Breast epithelium (tissue), 4 donors: Measurements from ENCODE around the gene MASP2. TPM values are rescaled to one million over a fixed set of nuclear protein-coding genes. Genes with fewer than 3 reads are reported as not detected.
A peak's percentile ranks its signal among the peaks of the same experiment; 100 is the strongest.
"Not testable (repeated sequence)": the region's sequence is repeated elsewhere in the genome, so short reads cannot be mapped to it uniquely, and the experiment has no call there.

Experiments
- DNase-seq, 2 donors: peaks; one replicate each; pipeline ENCODE4 v3.0.0-alpha.2; 2019; ENCODE audit warnings: low spot score in 2 of 2
- H3K27ac ChIP-seq, 2 donors: fragments of 200-600 bp; sonication (generic) in 1 of 2; one replicate each; pipeline ENCODE4 v1.5.1; 2016 to 2019; ENCODE audit warnings: mild to moderate bottlenecking in 1 of 2
- H3K27me3 ChIP-seq, 2 donors: fragments of 200-600 bp; sonication (generic) in 1 of 2; one replicate each; pipeline versions ENCODE4 v1.5.1 to v1.6.0; 2017 to 2019; ENCODE audit warnings: control low read depth in 1 of 2, mild to moderate bottlenecking in 1 of 2
- H3K36me3 ChIP-seq: fragments of 200-600 bp; one replicate; pipeline ENCODE4 v1.5.1; 2019
- H3K4me1 ChIP-seq, 2 donors: fragments of 200-600 bp; sonication (generic); one replicate each; pipeline ENCODE4 v1.5.1; 2016 to 2019; ENCODE audit warnings: control low read depth in 1 of 2
- H3K4me3 ChIP-seq, 3 donors: fragments of 200-600 bp; sonication (generic); 1 replicate in 2 of 3; 2 replicates in 1 of 3; pipeline ENCODE4 v1.5.1; 2016 to 2019; ENCODE audit warnings: mild to moderate bottlenecking in 3 of 3, moderate library complexity in 2 of 3
- H3K9me3 ChIP-seq, 2 donors: fragments of 200-600 bp; sonication (generic) in 1 of 2; one replicate each; pipeline ENCODE4 v1.5.1; 2016 to 2019; ENCODE audit warnings: control low read depth in 1 of 2
- CTCF ChIP-seq, 3 donors: fragments of 450-650 bp; IDR thresholded peaks; one replicate each; pipeline ENCODE4 v1.5.1; 2016 to 2017; ENCODE audit warnings: antibody characterized with exemption in 3 of 3, mild to moderate bottlenecking in 3 of 3, moderate library complexity in 3 of 3
- POLR2A ChIP-seq: fragments of 450-650 bp; IDR thresholded peaks from one replicate; pipeline ENCODE4 v1.6.1; 2016; ENCODE audit warnings: antibody characterized with exemption, mild to moderate bottlenecking, moderate library complexity
- POLR2AphosphoS5 ChIP-seq, 3 donors: sonication (generic); formaldehyde crosslinking; IDR thresholded peaks; one replicate each; pipeline ENCODE4 v1.6.1; 2017; ENCODE audit warnings: antibody characterized with exemption in 3 of 3
- intact Hi-C: fragments of 100-400 bp; cut with DNase I; formaldehyde crosslinking; loops from one replicate; pipeline ENCODE4 v1.15.1; 2023; ENCODE audit warnings: low total_unique reads
- total RNA-seq, 3 donors: library from RNA; depleted of rRNA; stranded (reverse); fragments of >200 nt; gene quantifications; one replicate each; pipeline ENCODE4 v1.1.0, GENCODE V29; 2016

Gene MASP2
- total RNA-seq, 3 donors from 2014 or later: not detected

GRCh38 chr1:11019971-11020370, 27.1 kb downstream of the MASP2 start:
- no peak overlapping the region for H3K4me3 ChIP-seq
- no peaks in the 10 kb centered on the region for H3K9me3 ChIP-seq
- no peaks in the 10 kb centered on the region for H3K4me1 ChIP-seq
- peaks cover 5% of the 10 kb centered on the region for H3K36me3 ChIP-seq
- H3K27me3 ChIP-seq: no peaks in the 10 kb centered on the region
- no peak overlapping the region for H3K27ac ChIP-seq
- TF ChIP-seq CTCF (IDR thresholded peaks at IDR 0.05): no peak
- no peak for TF ChIP-seq POLR2AphosphoS5 (IDR thresholded peaks at IDR 0.05)
- TF ChIP-seq POLR2A: no peak
- intact Hi-C loops: no loop called here
- DNase-seq: no peak

- H3K27ac ChIP-seq, H3K4me1 ChIP-seq, intact Hi-C loops, H3K36me3 ChIP-seq, DNase-seq, H3K4me3 ChIP-seq, H3K27me3 ChIP-seq, H3K9me3 ChIP-seq: not testable (repeated sequence)
Observed at GRCh38 chr1:11019358-11019757, 27.7 kb downstream of the MASP2 start.

GRCh38 chr1:11013160-11013531, 33.9 kb downstream of the MASP2 start:
- TF ChIP-seq CTCF (IDR thresholded peaks at IDR 0.05) (no peak), POLR2A (no peak), POLR2AphosphoS5 (IDR thresholded peaks at IDR 0.05) (no peak)
- peak overlapping the region; percentile 97 to 98 for H3K27ac ChIP-seq
- no peaks in the 10 kb centered on the region for H3K27me3 ChIP-seq
- peak overlapping the region; percentile 95 to 99 (median 99) for H3K4me3 ChIP-seq
- intact Hi-C loops: no loop called here
- H3K9me3 ChIP-seq: no peaks in the 10 kb centered on the region
- peaks cover 0 to 14% of the 10 kb centered on the region in 2 donors for H3K4me1 ChIP-seq
- no peak for DNase-seq
- H3K36me3 ChIP-seq: no peaks in the 10 kb centered on the region

- peak within 1 kb of the TSS; percentile 95 to 99 (median 99) for H3K4me3 ChIP-seq
- peak within 1 kb of the TSS; percentile 97 to 98 for H3K27ac ChIP-seq
- H3K4me1 ChIP-seq: peaks cover 0 to 14% of the 10 kb centered on the region in 2 donors
- peak; percentile 85 to 88 for DNase-seq
- H3K27me3 ChIP-seq: no peaks in the 10 kb centered on the region
- intact Hi-C loops: no loop called here
- no peaks in the 10 kb centered on the region for H3K9me3 ChIP-seq
- H3K36me3 ChIP-seq: no peaks in the 10 kb centered on the region
- peak; percentile 91 to 98 (median 98) for TF ChIP-seq POLR2AphosphoS5 (IDR thresholded peaks at IDR 0.05)
- TF ChIP-seq CTCF (IDR thresholded peaks at IDR 0.05): peak in 1 of 3 donors; percentile 24
- TF ChIP-seq POLR2A: peak; percentile 93
Observed at GRCh38 chr1:11012260-11013159, 34.5 kb downstream of the MASP2 start, which contains the start of gene TARDBP. TSS of gene TARDBP (plus strand) at chr1:11012654. CDS start at chr1:11013728, 1,074 bp downstream.

GRCh38 chr1:11000526-11000925, 46.5 kb downstream of the MASP2 start:
- H3K36me3 ChIP-seq: no peaks in the 10 kb centered on the region
- no peak for DNase-seq
- H3K27me3 ChIP-seq: no peaks in the 10 kb centered on the region
- no peak for TF ChIP-seq POLR2A
- TF ChIP-seq CTCF (IDR thresholded peaks at IDR 0.05): no peak
- TF ChIP-seq POLR2AphosphoS5 (IDR thresholded peaks at IDR 0.05): no peak
- no peak overlapping the region for H3K27ac ChIP-seq
- H3K4me1 ChIP-seq: no peaks in the 10 kb centered on the region
- intact Hi-C loops: no loop called here
- H3K4me3 ChIP-seq: no peak overlapping the region
- no peaks in the 10 kb centered on the region for H3K9me3 ChIP-seq
